HG03135 (cell line): ENCODE data around the gene RPTN.

Source experiments
- ATAC-seq: cut with Tn5 transposase; IDR thresholded peaks from one replicate; pipeline ENCODE4 v1.9.1; 2021; ENCODE audit warnings: mild to moderate bottlenecking, moderate library complexity; ENCODE audit not compliant: unreplicated experiment

RPTN gene

DNA sequence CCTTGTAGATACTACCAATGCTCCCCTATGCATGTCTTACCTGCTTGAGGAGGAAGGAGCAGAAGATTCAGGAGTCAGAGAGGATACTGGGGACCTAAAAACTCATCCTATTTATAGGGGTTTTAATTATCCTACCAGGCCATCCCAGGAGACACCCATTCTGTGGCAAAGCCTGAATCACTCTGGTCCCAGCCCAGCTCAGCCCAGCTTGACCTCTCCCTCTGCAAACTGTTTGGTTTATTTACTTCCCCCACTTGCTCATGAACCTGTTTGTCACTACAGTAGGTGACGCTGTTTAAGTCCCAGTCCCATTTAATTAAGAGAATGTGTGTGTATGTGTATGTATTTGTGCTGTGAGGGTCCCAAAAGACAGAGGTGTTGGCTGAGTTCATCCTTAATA is at the start of gene RPTN:
Gene RPTN (minus strand): TSS at position 85 of the 400 bp plus-strand sequence. CDS start 1,339 bp downstream, outside the sequence.
- no peak for ATAC-seq

DNA sequence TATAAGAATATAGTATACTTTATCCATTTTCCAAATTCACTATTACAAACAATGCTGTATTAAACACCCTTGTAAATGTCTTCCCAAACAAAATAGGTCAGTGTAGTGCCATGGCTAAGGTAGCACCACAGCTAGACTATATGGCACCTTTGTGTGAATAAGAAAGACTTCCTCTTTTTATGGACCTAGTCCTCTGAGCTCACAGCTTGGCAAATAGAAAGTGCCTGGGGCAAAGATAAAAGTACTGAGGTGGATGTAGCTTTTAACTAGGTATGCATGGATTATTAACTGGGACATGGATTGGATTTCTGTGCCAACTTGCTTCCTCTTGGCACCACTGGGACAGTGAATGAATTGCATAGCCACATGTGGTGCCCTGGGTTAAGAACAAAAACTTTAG is 40.0 kb upstream of the RPTN start:
- no peak for ATAC-seq

DNA sequence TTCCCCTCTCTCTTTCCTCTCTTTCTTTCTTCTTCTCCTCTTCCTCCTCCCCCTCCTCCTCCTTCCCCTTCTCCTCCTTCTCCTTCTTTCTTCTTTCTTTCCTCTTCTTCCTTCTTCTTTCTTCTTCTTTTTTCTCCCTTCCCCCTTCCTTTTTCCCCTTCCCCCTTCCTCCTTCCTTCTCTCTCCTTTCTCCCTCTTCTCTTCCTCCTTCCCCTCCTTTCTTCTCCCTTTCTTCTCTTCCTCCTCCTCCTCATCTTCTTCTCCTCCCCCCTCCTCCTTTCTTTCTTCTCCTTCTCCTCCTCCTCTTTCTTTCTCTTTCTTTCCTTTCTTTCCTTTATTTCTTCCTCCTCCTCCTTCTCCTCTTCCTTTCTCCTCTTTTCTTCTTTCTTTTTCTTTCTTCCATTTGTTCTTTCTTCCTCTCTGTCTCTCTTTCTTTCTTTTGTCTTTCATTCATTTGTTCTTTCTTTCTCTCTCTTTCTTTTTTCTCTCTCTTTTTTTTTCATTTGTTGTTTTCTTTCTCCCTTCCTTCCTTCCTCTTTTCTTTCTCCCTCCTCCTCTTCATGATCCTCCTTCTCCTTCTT is 38.4 kb upstream of the RPTN start:
- no peak for ATAC-seq

DNA sequence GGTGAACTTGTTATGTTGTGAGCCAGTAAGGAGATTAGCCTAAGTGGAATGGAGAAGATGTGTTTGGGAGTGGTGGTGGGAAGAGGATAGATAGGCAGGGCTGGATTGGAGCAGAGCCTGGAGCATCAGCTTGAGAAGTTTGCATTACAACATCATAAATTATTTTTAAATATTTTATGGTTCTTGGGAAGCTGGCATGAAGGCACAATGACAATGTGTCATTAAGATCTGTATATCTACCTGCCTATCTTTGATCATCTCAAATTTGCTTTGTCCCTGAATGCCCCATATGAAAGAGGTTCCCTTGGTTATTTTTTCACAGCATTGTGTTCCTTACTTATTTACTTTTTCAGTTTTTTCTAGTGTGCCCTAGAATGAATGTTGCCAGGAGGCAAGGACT is 32.7 kb upstream of the RPTN start:
- no peak for ATAC-seq

GRCh38 chr1:152191260-152191659 is 32.2 kb upstream of the RPTN start:
- ATAC-seq: no peak

- ATAC-seq: no peak
Measured at GRCh38 chr1:152190589-152190988, 31.6 kb upstream of the RPTN start.

GRCh38 chr1:152189657-152190442 is 30.8 kb upstream of the RPTN start:
- no peak for ATAC-seq

- ATAC-seq: no peak
Measured at GRCh38 chr1:152188673-152189591, 29.9 kb upstream of the RPTN start.

DNA sequence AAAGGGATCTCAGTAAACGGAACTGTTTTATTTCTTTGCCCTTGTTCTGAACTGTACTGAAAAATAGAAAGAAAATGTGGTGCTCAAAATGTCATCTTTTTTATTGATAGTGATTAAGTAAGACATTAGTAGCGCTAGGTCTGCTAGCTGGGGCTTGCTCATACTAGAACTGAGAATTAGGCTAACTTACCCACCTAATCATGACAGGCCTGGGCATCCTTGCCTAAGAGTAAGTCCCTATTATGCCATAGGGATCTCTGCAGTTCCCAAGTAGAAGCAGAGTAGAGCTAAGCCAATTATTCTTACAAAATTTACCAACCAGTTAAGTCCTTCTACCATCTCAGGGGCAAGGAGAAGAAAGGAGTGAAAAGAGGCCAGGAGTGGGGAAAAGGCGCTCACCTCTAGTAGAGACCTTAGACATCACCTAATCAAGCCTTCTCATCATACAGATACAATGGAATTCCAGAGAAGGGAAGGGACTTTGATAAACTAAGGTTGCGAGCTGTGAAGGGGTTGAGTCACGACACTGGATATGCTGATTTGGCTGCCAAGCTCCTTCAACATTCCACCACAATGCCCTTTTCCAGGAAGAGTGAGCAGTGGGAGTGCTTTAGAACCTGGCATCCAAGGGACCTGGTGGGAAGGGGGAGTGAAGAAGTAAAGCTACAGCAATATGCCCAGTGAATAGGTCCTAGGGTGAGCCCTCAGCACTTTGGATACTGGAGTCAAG is 27.7 kb upstream of the RPTN start:
- ATAC-seq: no peak

DNA sequence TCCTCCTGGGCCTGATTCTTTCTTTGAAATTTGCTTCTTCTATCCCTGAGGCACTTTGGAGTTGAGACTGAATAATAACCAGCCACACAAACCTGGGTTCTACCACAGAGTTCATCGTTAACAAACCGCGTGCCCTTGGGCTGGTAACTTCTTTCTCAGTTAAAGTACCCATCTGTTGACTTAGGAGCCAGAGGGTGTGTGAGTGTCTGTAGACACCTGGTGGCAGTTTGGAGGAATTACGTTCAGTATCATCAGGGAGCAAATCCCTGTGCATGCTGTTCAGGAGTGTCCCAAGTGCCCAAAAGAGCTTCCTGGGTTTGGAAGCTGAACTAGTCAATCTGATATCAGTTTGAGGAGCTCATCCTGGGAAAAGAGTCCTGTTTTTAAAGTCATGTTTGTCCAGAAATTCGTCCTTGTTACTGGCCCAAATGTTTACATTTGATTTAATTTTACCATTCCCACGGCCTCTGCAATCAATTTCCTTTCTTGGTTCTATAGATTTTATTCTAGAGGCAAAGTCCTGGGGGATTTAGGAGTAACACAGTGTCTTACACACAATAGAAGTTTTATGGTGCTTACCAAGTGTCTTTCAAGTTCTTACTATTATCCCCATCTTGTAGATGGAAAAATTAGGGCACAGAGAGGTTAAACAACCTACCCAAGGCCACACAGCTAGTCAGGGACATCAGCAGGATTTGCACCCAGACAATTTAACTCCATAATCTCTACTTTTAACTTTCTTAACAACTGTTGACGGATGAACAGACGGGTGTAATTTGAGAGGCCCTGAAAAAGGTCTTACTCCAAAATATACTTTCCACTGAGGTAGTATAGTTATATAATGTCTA is 26.7 kb upstream of the RPTN start:
- ATAC-seq: no peak

- ATAC-seq: no peak
Measured at GRCh38 chr1:152182944-152183361, 23.9 kb upstream of the RPTN start.

- no peak for ATAC-seq
Measured at GRCh38 chr1:152182431-152182830, 23.4 kb upstream of the RPTN start.

DNA sequence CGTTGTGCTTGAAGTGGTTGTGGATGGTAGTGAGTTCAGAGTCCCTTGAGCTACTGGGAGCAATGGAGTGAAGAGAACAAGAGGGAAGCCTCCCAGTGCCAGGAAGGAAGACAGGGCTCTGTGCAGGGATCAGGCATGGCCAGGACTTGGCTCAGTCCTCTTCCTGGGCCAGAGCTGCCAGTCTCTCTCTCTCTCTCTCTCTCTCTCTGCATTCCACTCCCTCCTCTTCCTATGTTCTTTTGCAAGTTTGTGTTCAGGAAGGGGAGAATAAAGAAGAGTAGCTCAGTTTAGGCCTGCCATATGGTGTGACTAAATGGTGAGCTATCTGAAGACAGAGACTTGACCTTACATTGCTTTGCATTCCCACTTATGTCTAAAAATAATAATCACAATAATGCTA is 20.5 kb upstream of the RPTN start:
- no peak for ATAC-seq

- no peak for ATAC-seq
Measured at GRCh38 chr1:152170287-152170905, 11.4 kb upstream of the RPTN start.

GRCh38 chr1:152169366-152170025 is 10.5 kb upstream of the RPTN start:
- ATAC-seq: no peak

- ATAC-seq: no peak
Measured at GRCh38 chr1:152168535-152168868, 9.5 kb upstream of the RPTN start.

DNA sequence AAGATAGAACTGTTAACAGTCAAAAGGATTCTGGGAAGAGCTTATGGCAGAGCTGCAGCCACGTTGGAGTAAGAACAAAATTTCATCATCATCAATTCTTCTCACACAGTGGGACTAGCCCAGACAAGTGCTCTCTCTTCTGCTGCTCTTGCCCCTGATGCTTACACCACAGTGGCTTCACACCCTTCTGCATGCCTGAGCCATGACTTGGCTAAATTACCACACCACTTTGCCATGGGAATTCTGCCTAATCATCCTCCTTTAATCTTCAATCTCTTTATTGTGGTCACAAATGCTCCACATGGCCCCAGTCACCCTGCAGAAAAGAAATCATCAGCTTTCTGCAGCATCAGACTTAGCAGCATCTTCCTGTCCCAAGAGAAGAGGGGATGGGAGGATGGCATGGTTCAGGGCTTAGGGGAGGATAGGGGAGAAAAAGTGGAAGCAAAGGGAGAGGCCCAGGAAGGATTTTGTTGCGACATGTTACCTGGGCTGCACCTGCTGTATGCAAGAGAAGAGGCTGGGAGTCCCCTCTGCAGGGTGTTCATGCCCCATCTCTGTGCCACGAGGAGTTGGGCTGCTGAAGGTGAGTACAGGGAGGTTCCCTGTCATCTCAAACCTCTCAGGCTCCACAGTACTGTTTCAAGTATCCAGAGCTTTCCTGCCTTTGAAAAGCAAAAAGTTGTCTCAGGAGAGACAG is 9.0 kb upstream of the RPTN start:
- ATAC-seq: no peak

DNA sequence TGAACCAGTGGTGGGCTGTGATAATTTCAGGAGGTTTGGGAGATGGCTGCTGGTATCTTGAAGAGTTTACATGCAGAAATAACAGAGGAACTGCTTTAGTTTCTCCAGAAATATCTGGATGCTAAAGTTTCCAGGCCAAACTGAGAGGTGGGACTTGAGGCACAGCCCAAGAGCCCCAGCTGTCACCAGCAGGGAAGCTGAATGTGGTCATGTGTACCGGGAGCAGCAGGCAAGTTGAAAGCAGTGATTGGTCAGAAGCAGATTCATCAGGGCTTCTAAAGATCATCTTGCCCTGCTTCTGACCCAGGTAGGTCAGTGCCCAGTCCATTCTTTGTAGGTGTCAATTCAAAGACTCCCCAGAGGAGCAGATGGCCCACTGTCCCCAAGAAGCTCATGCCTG is 7.9 kb upstream of the RPTN start:
- no peak for ATAC-seq
